ENCODE results near the gene GZMM. TPM values are rescaled to one million over a fixed set of nuclear protein-coding genes. Genes with fewer than 3 reads are reported as not detected.

Gene GZMM
- total RNA-seq, 1 experiment from 2014 or later: not detected

DNA sequence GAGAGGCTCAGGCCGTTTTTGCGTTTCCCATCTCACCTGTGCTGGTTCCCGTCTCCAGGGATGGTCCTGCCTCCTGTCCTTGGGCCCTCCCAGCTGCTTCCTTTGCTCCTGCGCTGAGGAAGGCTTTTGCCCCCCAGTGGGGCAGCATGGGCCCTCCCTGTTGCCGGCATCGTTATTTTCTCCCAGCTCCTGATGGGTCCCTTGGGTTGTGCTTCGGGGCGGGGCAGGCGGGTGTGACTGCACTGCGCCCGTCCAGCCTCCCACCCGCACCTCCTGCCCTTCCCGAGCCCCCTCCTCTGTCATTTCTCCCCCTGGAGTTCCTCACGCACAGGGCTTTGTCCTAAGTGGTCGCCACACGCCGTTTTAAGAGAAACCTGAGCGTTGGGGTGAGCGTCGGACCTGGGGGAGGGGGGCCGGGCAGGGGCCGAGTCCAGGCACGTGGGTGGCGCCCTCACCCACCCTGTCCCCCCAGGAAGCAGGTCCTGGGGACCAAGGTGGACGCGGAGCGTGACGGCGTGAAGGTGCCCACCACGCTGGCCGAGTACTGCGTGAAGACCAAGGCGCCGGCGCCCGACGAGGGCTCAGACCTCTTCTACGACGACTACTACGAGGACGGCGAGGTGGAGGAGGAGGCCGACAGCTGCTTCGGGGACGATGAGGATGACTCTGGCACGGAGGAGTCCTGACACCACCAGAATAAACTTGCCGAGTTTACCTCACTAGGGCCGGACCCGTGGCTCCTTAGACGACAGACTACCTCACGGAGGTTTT is 2.8 kb upstream of the GZMM start:
- H3K4me1 ChIP-seq (ENCODE audit: insufficient read depth, low read length): no peaks in the 10 kb centered on the region
- no peaks in the 10 kb centered on the region for H4K20me1 ChIP-seq (ENCODE audit: low read length)
- BruUV-seq (replicated peaks): no TSS peak
- H3K9me3 ChIP-seq (ENCODE audit: low read length): no peaks in the 10 kb centered on the region
- DNase-seq (no peak), ATAC-seq (no peak)
- H3K36me3 ChIP-seq (ENCODE audit: low read depth, low read length): 0 out of 2 replicates have a peak, but pooled peaks cover 11% of the 10 kb centered on the region
- H3K4me3 ChIP-seq (ENCODE audit: low read length): no peak overlapping the region
- no peak overlapping the region for H2AFZ ChIP-seq (ENCODE audit: low read length)
- intact Hi-C loops (cut with micrococcal nuclease): no loop called here
- H3K79me2 ChIP-seq (ENCODE audit: low read length): peaks cover 2% of the 10 kb centered on the region
- POLR2A ChIA-PET (ENCODE audit: unreplicated experiment): no interaction called here
- H3F3A ChIP-seq (ENCODE audit: low read length, unreplicated experiment): no peaks in the 10 kb centered on the region
- no peaks in the 10 kb centered on the region for H3K27me3 ChIP-seq (ENCODE audit: low read length)
- H3K27ac ChIP-seq (ENCODE audit: low read length): no peak overlapping the region
- no peak overlapping the region for H3K4me2 ChIP-seq (ENCODE audit: low read length)
- H3K9me2 ChIP-seq (replicated peaks; ENCODE audit: low read length): no peaks in the 10 kb centered on the region
- H3K9ac ChIP-seq (ENCODE audit: low read length): no peak overlapping the region
- TF ChIP-seq, protein P1, sequence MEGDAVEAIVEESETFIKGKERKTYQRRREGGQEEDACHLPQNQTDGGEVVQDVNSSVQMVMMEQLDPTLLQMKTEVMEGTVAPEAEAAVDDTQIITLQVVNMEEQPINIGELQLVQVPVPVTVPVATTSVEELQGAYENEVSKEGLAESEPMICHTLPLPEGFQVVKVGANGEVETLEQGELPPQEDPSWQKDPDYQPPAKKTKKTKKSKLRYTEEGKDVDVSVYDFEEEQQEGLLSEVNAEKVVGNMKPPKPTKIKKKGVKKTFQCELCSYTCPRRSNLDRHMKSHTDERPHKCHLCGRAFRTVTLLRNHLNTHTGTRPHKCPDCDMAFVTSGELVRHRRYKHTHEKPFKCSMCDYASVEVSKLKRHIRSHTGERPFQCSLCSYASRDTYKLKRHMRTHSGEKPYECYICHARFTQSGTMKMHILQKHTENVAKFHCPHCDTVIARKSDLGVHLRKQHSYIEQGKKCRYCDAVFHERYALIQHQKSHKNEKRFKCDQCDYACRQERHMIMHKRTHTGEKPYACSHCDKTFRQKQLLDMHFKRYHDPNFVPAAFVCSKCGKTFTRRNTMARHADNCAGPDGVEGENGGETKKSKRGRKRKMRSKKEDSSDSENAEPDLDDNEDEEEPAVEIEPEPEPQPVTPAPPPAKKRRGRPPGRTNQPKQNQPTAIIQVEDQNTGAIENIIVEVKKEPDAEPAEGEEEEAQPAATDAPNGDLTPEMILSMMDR (conservative IDR thresholded peaks at IDR 0.05; ENCODE audit: low read depth, low read length): no peak
- no peak for TF ChIP-seq EZH2phosphoT487 (IDR thresholded peaks at IDR 0.05; ENCODE audit: borderline replicate concordance, low read length)
- TF ChIP-seq EZH2 (IDR thresholded peaks at IDR 0.05; ENCODE audit: low read length, unreplicated experiment): no peak
- CTCF ChIA-PET: no interaction called here

DNA sequence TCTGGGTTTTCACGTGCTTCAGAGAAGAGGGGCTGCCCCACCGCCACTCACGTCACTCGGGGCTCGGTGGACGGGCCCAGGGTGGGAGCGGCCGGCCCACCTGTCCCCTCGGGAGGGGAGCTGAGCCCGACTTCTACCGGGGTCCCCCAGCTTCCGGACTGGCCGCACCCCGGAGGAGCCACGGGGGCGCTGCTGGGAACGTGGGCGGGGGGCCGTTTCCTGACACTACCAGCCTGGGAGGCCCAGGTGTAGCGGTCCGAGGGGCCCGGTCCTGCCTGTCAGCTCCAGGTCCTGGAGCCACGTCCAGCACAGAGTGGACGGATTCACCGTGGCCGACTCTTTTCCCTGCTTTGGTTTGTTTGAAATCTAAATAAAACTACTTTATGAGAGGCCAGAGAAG is 2.2 kb upstream of the GZMM start:
- H4K20me1 ChIP-seq (ENCODE audit: low read length): no peaks in the 10 kb centered on the region
- no peak for DNase-seq
- H3K36me3 ChIP-seq (ENCODE audit: low read depth, low read length): 0 out of 2 replicates have a peak, but pooled peaks cover 5% of the 10 kb centered on the region
- ChIA-PET CTCF (no interaction called here), POLR2A (ENCODE audit: unreplicated experiment) (no interaction called here)
- H3K27ac ChIP-seq (ENCODE audit: low read length): no peak overlapping the region
- H3K9me2 ChIP-seq (replicated peaks; ENCODE audit: low read length): no peaks in the 10 kb centered on the region
- ATAC-seq: no peak
- no peaks in the 10 kb centered on the region for H3K9me3 ChIP-seq (ENCODE audit: low read length)
- H2AFZ ChIP-seq (ENCODE audit: low read length): no peak overlapping the region
- no peaks in the 10 kb centered on the region for H3K4me1 ChIP-seq (ENCODE audit: insufficient read depth, low read length)
- no peaks in the 10 kb centered on the region for H3F3A ChIP-seq (ENCODE audit: low read length, unreplicated experiment)
- H3K4me3 ChIP-seq (ENCODE audit: low read length): no peak overlapping the region
- no peaks in the 10 kb centered on the region for H3K79me2 ChIP-seq (ENCODE audit: low read length)
- no peak for TF ChIP-seq EZH2phosphoT487 (IDR thresholded peaks at IDR 0.05; ENCODE audit: borderline replicate concordance, low read length)
- TF ChIP-seq, protein P1 (conservative IDR thresholded peaks at IDR 0.05; ENCODE audit: low read depth, low read length): no peak
- no peak for TF ChIP-seq EZH2 (IDR thresholded peaks at IDR 0.05; ENCODE audit: low read length, unreplicated experiment)
- no peaks in the 10 kb centered on the region for H3K27me3 ChIP-seq (ENCODE audit: low read length)
- BruUV-seq (replicated peaks): no TSS peak
- H3K9ac ChIP-seq (ENCODE audit: low read length): no peak overlapping the region
- intact Hi-C loops (cut with micrococcal nuclease): no loop called here
- no peak overlapping the region for H3K4me2 ChIP-seq (ENCODE audit: low read length)

DNA sequence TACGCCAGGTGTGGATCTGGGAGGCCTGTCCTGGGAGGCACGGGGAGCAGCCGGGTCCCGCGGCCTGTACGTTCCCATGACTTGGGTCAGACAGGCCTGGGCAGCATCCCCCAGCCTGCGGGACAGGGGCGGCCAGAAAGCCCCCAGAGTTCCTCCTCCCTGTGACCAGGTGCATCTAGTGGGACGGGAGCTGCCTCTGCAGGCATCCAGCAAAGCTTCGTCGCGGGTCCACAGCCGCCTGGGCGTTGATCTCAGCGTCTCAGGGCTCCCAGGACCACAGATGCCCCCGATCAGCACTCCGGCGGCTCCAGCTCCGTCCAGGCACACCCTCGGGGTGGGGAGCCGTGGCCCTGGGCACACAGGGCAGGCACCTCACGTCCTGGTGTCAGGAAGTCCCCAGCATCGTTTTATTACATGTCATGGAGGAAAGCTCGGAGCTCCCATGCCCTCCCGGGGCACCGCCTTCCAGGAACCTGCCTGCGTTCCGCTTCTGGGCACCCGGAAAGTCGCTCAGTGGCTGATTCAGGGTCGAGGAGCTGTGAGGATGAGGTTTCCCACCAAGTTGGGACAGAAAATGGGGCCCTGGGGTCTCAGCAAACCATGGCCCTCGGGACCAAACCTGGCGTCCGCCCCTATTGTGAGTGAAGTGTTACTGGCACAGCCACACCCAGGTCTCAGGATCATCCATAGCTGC is 1.5 kb upstream of the GZMM start:
- Histone ChIP-seq H2AFZ (ENCODE audit: low read length) (no peak overlapping the region), H3K9me2 (replicated peaks; ENCODE audit: low read length) (no peaks in the 10 kb centered on the region), H3K4me2 (ENCODE audit: low read length) (no peak overlapping the region), H3K27me3 (ENCODE audit: low read length) (no peaks in the 10 kb centered on the region), H4K20me1 (ENCODE audit: low read length) (no peaks in the 10 kb centered on the region), H3K79me2 (ENCODE audit: low read length) (no peaks in the 10 kb centered on the region), H3K4me3 (ENCODE audit: low read length) (no peak overlapping the region), H3K9me3 (ENCODE audit: low read length) (no peaks in the 10 kb centered on the region), H3F3A (ENCODE audit: low read length, unreplicated experiment) (no peaks in the 10 kb centered on the region), H3K36me3 (ENCODE audit: low read depth, low read length) (no peaks in the 10 kb centered on the region), H3K4me1 (ENCODE audit: insufficient read depth, low read length) (no peaks in the 10 kb centered on the region), H3K27ac (ENCODE audit: low read length) (no peak overlapping the region), H3K9ac (ENCODE audit: low read length) (no peak overlapping the region)
- TF ChIP-seq EZH2 (IDR thresholded peaks at IDR 0.05; ENCODE audit: low read length, unreplicated experiment) (no peak), EZH2phosphoT487 (IDR thresholded peaks at IDR 0.05; ENCODE audit: borderline replicate concordance, low read length) (no peak)
- TF ChIP-seq, protein P1 (conservative IDR thresholded peaks at IDR 0.05; ENCODE audit: low read depth, low read length): no peak
- CTCF ChIA-PET: no interaction called here
- intact Hi-C loops (cut with micrococcal nuclease): no loop called here
- DNase-seq (no peak), ATAC-seq (no peak)
- POLR2A ChIA-PET (ENCODE audit: unreplicated experiment): no interaction called here
- BruUV-seq (replicated peaks): no TSS peak

All from PC-3 (cell line).